ENCODE measurements around the gene AUTS2.

Gene AUTS2

DNA sequence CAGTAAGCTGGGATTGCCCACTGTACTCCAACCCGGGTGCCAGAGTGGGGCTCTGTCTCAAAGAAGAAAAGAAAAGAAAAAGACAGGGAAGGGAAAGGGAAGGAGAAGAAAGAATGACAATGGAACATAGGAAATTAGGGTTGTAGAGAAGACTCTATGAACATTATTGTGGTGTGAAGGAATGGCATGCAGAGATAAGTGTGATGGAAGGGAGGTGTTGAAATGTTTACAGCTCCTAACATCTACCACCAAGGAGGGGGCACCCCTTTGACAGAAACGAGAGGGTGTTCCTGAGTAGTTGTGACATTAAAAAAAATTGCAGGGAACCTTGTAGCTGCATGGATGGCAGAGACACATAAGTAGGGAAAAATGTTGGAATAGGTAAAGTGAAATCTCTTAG, 27.5 kb downstream of the AUTS2 start:
- no peak for DNase-seq

GRCh38 chr7:69630292-69630691, 32.0 kb downstream of the AUTS2 start:
- no peak for DNase-seq

- no peak for DNase-seq
Observed at GRCh38 chr7:69631131-69631530, 32.9 kb downstream of the AUTS2 start.

GRCh38 chr7:69632280-69632679, 34.0 kb downstream of the AUTS2 start:
- DNase-seq: no peak

GRCh38 chr7:69633122-69633831, 35.0 kb downstream of the AUTS2 start:
- no peak for DNase-seq

DNA sequence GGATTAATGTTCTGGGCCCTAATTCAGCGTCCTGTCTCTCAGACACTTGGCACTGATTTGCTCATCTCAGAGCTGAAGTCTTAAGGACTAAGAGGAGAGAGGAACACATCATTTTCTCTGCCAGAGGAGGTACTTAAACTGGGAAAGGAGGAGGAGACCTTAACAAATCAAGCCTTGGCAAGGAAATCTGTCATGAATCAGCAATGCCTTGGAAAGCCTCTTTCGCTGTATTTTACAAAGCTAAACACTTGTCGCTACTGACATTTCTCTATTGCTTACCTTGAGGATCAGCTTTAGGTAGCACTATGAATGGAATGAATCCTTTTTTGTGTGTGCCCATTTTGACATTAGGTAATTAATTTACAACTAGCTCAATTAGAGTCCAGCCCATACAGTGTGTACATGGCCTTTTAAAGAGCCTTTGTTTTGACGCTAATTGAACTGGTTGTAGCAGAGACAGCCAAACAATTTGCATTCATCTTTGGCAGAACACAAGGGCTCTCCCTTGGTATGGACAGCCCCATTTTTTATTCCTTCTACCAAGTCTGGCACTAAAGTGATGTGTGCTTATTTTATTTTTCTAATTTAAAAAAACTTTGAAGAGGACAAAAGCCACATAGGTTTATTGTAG, 37.4 kb downstream of the AUTS2 start:
- DNase-seq: no peak

DNA sequence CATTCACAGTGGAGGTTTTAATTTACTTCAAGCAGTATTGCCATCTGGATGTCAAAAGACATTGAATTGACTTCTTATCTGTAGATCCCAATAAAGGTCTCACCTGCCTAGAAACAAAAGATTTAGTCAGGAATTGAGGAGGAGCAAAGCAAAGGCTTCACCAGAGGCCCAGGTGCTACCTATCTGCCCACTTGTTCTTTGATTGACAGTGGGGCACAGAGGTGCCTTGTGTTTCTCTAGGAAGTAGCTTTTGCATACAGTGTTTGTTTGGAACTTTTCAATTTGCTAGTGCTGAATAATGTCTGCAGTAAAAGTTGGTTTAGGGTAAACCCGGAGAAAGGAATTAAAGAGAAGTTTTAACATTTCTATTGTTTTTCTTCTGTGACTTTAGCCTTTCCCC, 40.4 kb downstream of the AUTS2 start:
- no peak for DNase-seq

GRCh38 chr7:69640216-69640615, 41.9 kb downstream of the AUTS2 start:
- no peak for DNase-seq

- no peak for DNase-seq
Observed at GRCh38 chr7:69640925-69641594, 42.8 kb downstream of the AUTS2 start.

- DNase-seq: no peak
Observed at GRCh38 chr7:69643265-69643664, 45.0 kb downstream of the AUTS2 start.

DNA sequence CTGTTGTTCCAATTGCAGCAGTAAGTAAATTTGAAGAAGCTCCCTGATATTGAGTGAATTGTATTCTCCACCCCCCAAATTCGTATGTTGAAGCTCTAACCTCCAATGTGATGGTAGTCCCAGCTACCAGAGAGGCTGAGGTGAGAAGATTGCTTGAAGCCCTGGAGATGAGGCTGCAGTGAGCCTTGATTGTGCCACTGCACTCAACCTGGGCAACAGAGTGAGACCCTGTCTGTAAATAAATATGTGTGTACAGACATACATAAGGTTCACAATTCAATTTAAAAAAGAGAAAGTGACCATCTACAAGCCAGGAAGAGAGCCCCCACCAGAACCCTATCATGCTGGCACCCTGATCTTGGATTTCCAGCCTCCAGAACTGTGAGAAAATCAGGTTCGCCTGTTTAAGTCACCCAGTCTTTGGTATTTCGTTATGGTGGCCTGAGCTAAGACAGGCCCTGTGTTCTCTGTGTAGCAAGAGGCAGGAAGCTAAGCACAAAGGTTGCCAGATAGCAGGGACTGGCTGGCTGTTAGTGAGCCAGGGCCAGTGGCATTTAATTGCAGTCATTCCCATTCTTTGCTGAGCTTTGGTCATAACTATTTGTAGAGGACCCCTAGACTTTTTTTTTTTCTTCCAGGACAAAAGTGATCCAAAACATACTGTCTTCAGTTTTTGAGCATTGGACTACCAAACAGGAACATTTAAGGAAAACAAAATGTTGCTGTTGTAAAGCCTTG, 45.6 kb downstream of the AUTS2 start:
- DNase-seq: no peak

DNA sequence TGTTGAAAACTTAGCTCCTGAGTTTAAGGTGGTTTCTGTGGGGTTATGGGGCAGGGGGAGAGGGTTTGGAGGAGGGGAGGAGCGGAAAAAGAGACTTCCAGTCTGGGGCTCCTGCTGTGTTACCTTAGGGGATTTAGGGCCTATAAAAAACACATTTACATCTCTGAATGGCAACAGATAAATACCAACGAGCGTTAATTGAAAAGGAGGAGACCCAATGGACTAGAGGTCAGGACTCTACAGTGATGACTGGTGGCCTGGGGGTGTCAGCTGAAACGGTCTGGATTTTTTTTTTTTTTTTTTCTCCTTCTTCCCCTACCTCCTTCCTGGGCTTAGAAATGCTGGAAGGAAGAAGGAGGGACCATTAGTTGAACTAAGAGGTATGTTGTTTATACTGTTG, 47.4 kb downstream of the AUTS2 start:
- no peak for DNase-seq

- no peak for DNase-seq
Observed at GRCh38 chr7:69651101-69651590, 52.9 kb downstream of the AUTS2 start.

DNA sequence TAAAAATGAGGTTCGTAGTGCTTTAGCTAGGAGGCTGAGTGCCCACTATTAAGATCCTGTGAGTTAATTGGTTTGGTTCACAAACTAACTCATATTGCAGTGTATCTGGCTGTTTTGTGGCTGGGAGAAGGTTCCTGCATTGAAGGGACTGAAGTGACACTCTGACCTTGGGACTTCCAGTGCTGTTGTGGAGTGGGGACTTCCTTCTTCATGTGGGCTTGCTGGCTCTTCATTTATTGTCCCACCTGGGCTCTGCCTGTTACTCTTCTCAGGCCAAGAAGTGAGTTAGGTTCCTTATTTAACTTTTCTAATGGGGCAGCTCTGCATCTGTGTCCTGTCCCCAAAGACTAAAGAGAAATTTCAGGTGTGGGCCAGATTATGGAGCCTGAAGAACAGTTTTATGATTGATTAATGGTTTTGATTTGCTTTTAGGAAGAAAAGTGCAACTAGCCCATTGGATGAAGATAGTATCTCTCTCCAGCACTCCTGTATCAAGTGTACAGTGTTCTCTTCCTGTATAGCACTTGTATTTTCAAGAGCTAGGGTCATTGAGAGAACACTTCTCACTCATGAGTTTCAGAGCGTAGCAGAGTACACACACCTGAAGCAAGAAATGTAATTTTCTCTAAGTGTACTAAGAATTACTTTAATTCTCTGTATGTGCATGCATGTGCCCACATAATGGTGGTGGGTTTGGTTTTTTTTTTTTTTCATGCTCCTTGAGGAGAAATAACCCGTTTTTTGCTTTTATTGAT, 54.8 kb downstream of the AUTS2 start:
- DNase-seq: no peak

DNA sequence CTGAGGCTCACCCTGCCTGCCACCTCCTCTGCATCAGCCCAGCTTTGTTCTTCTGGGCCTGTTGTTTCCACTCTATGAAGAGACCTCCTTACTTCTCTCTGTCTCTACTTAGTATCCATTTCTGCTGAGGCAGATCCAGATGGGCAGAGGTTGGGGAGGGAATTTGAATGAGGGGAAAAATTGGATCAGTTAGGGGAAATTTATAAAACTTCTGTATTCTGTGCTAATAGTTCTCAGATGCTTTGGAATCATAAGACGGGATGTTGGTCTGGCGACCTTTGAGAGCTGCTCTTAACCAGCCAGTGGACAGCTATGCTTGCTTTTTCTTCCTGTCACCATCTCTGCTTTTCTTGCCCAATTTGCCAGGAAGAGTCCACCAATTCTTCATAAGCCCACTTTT, 55.5 kb downstream of the AUTS2 start:
- DNase-seq: no peak

DNA sequence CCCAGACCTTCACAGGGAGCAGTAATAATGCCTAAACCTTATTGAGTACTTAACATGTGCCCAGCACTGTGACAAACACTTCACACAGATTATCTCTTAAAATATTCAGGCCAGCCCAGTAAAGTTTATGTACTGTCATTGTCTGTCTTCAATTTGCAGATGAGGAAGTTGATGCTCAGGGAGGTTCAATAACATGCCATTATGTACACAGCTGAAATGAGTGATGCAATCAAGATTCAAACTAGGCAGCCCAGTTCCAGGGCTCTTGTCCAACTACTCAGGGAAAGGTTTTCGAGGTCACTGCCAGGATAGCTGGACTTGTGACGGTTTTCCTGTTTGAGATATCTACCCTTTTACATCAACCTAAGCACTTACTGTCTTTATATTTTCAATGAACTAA, 56.1 kb downstream of the AUTS2 start:
- no peak for DNase-seq

DNA sequence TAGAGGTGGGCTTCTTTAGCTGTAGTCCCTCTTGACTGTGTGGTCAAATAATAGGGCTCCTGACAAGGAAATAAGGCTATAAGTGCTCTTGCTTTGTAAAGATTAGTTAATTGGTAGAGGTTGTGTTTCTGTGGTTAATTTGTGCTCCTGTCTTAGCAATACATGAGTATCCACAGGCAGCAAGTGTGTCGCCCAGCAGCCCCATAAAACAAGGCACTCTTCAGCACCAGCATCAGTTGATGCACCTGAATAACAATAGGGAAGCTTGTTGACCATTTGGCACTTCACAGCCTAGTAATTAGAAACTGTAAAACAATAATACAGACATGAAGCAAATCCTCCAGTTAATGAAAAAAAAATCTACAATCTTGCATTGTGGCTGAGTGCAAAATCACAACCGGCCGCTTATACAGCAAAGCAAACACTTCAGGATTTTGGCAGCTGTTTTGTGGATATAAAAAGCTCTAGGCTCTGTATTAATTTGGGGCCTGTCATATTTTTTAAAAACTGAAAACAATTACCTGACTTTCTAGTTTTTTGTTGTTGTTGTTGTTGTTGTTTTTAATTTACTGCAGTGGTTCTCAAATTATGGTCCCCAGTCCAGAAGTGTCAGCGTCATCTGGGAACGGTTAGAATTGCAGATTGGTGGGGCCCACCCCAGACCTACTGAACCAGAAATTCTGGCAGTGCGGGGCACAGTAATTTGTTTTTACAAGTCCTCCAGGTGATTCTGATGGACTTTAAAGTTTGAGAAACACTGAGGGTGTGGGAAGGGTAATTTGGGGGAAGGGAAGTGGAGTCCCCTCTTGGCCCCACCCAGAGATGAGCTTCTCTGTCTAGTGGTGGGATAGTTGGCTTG, 56.8 kb downstream of the AUTS2 start:
- DNase-seq: no peak

- no peak for DNase-seq
Observed at GRCh38 chr7:69656077-69656476, 57.8 kb downstream of the AUTS2 start.

GRCh38 chr7:69656890-69657289, 58.6 kb downstream of the AUTS2 start:
- no peak for DNase-seq

DNA sequence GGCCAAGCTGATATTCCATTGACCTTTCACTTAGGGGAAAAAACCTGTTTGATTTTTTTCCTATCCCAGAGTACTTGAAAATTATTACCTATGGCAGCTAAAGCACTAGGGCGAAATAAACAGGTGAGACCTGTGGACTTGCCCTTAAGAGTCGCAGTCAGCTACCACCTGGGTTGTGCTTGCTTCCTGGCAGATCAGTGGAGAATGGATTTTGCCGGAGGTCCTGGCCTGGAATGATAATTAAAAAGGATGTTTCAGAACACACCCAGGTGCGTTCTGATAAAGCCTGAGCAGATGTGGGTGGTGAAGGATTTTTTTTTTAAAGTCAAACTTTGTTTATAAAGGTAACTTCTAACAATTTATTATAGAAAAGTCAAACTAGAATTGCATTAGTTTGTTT, 59.1 kb downstream of the AUTS2 start:
- DNase-seq: no peak

DNA sequence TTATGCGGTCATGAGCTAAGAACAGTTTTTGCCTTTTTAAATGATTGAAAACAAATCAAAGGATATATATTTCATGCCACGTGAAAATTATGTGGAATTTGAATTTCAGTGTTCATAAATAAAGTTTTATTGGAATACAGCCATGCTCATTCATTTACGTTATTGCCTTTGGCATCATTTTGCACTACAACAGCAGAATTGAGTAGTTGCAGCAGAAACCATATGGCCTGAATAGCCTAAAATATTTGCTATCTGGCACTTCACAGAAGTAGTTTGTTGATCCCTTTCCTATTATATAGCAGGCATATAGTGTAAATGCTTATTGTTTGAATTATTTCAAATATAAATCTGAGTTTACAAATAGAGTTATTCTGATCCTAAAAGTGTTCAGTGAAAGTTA, 59.7 kb downstream of the AUTS2 start:
- DNase-seq: no peak

DNA sequence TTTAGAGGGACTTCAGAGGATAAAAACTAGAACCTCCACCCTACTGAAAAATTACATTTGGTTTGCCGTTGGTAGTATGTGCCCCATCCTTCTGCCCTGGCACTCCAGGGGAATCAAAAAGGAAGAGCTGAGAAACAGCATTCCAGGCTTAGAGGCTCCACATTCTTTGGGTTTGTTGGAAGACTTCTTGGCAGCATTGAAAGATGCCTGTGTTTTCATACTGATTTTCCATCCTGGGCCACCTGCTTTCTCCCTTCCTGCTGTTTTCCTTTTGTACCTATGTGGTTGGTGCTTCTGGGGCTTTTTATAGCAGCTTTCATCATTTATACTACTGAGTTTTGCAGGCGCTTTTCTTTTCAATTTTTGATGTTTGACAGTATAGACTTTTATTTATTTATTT, 61.7 kb downstream of the AUTS2 start:
- DNase-seq: no peak

All from effector CD8-positive, alpha-beta T cell (primary cell).